Measurements from ENCODE around the gene KPNA3.
A peak's percentile ranks its signal among the peaks of the same experiment; 100 is the strongest.

Gene KPNA3

GRCh38 chr13:49791711-49792549, 552 bp downstream of the KPNA3 start:
- Histone ChIP-seq H3K4me3 (ENCODE audit: low read length) (peak overlapping the region; percentile 67), H3K9ac (ENCODE audit: low read length) (peak overlapping the region; percentile 57)

GRCh38 chr13:49791315-49791710, 1.2 kb downstream of the KPNA3 start:
- no peak overlapping the region for H3K9ac ChIP-seq (ENCODE audit: low read length)

More at GRCh38 chr13:49791711-49792549, 552 bp downstream of the KPNA3 start:
- Histone ChIP-seq H3K36me3 (ENCODE audit: control insufficient read depth, insufficient read depth, low read length) (no peaks in the 10 kb centered on the region), H3K27me3 (ENCODE audit: control insufficient read depth, insufficient read depth, low read length) (no peaks in the 10 kb centered on the region), H3K4me1 (ENCODE audit: control insufficient read depth, insufficient read depth, low read length) (peaks cover 10% of the 10 kb centered on the region), H3K27ac (ENCODE audit: low read depth, low read length) (peak overlapping the region; percentile 91)

GRCh38 chr13:49789968-49790367, 2.5 kb downstream of the KPNA3 start:
- Histone ChIP-seq H3K36me3 (ENCODE audit: control insufficient read depth, insufficient read depth, low read length) (no peaks in the 10 kb centered on the region), H3K4me3 (ENCODE audit: low read length) (no peak overlapping the region), H3K27ac (ENCODE audit: low read depth, low read length) (no peak overlapping the region), H3K27me3 (ENCODE audit: control insufficient read depth, insufficient read depth, low read length) (no peaks in the 10 kb centered on the region), H3K4me1 (ENCODE audit: control insufficient read depth, insufficient read depth, low read length) (peaks cover 10% of the 10 kb centered on the region), H3K9ac (ENCODE audit: low read length) (no peak overlapping the region)

More at GRCh38 chr13:49791315-49791710, 1.2 kb downstream of the KPNA3 start:
- no peaks in the 10 kb centered on the region for H3K27me3 ChIP-seq (ENCODE audit: control insufficient read depth, insufficient read depth, low read length)
- H3K4me1 ChIP-seq (ENCODE audit: control insufficient read depth, insufficient read depth, low read length): peaks cover 10% of the 10 kb centered on the region
- no peaks in the 10 kb centered on the region for H3K36me3 ChIP-seq (ENCODE audit: control insufficient read depth, insufficient read depth, low read length)
- H3K27ac ChIP-seq (ENCODE audit: low read depth, low read length): peak overlapping the region; percentile 91
- peak overlapping the region; percentile 67 for H3K4me3 ChIP-seq (ENCODE audit: low read length)

GRCh38 chr13:49786401-49787008, 6.0 kb downstream of the KPNA3 start:
- no peak overlapping the region for H3K27ac ChIP-seq (ENCODE audit: low read depth, low read length)
- no peak overlapping the region for H3K9ac ChIP-seq (ENCODE audit: low read length)
- H3K4me3 ChIP-seq (ENCODE audit: low read length): no peak overlapping the region
- no peaks in the 10 kb centered on the region for H3K36me3 ChIP-seq (ENCODE audit: control insufficient read depth, insufficient read depth, low read length)
- peaks cover 10% of the 10 kb centered on the region for H3K4me1 ChIP-seq (ENCODE audit: control insufficient read depth, insufficient read depth, low read length)
- H3K27me3 ChIP-seq (ENCODE audit: control insufficient read depth, insufficient read depth, low read length): no peaks in the 10 kb centered on the region

GRCh38 chr13:49784886-49785570, 7.5 kb downstream of the KPNA3 start:
- Histone ChIP-seq H3K27me3 (ENCODE audit: control insufficient read depth, insufficient read depth, low read length) (no peaks in the 10 kb centered on the region), H3K36me3 (ENCODE audit: control insufficient read depth, insufficient read depth, low read length) (no peaks in the 10 kb centered on the region), H3K4me1 (ENCODE audit: control insufficient read depth, insufficient read depth, low read length) (no peaks in the 10 kb centered on the region), H3K9ac (ENCODE audit: low read length) (no peak overlapping the region), H3K4me3 (ENCODE audit: low read length) (no peak overlapping the region), H3K27ac (ENCODE audit: low read depth, low read length) (no peak overlapping the region)

- no peaks in the 10 kb centered on the region for H3K27me3 ChIP-seq (ENCODE audit: control insufficient read depth, insufficient read depth, low read length)
Measured at GRCh38 chr13:49783865-49784264, 8.6 kb downstream of the KPNA3 start.

GRCh38 chr13:49782784-49783183, 9.7 kb downstream of the KPNA3 start:
- Histone ChIP-seq H3K27ac (ENCODE audit: low read depth, low read length) (no peak overlapping the region), H3K27me3 (ENCODE audit: control insufficient read depth, insufficient read depth, low read length) (no peaks in the 10 kb centered on the region), H3K36me3 (ENCODE audit: control insufficient read depth, insufficient read depth, low read length) (no peaks in the 10 kb centered on the region), H3K4me1 (ENCODE audit: control insufficient read depth, insufficient read depth, low read length) (no peaks in the 10 kb centered on the region), H3K9ac (ENCODE audit: low read length) (no peak overlapping the region), H3K4me3 (ENCODE audit: low read length) (no peak overlapping the region)

More at GRCh38 chr13:49783865-49784264, 8.6 kb downstream of the KPNA3 start:
- Histone ChIP-seq H3K4me3 (ENCODE audit: low read length) (no peak overlapping the region), H3K27ac (ENCODE audit: low read depth, low read length) (no peak overlapping the region), H3K9ac (ENCODE audit: low read length) (no peak overlapping the region), H3K4me1 (ENCODE audit: control insufficient read depth, insufficient read depth, low read length) (no peaks in the 10 kb centered on the region), H3K36me3 (ENCODE audit: control insufficient read depth, insufficient read depth, low read length) (no peaks in the 10 kb centered on the region)

GRCh38 chr13:49781806-49782205, 10.7 kb downstream of the KPNA3 start:
- H3K36me3 ChIP-seq (ENCODE audit: control insufficient read depth, insufficient read depth, low read length): no peaks in the 10 kb centered on the region
- H3K27me3 ChIP-seq (ENCODE audit: control insufficient read depth, insufficient read depth, low read length): no peaks in the 10 kb centered on the region
- H3K27ac ChIP-seq (ENCODE audit: low read depth, low read length): no peak overlapping the region
- H3K9ac ChIP-seq (ENCODE audit: low read length): no peak overlapping the region
- H3K4me3 ChIP-seq (ENCODE audit: low read length): no peak overlapping the region
- H3K4me1 ChIP-seq (ENCODE audit: control insufficient read depth, insufficient read depth, low read length): no peaks in the 10 kb centered on the region

GRCh38 chr13:49779721-49780120, 12.8 kb downstream of the KPNA3 start:
- Histone ChIP-seq H3K4me3 (ENCODE audit: low read length) (no peak overlapping the region), H3K36me3 (ENCODE audit: control insufficient read depth, insufficient read depth, low read length) (no peaks in the 10 kb centered on the region), H3K9ac (ENCODE audit: low read length) (no peak overlapping the region), H3K27ac (ENCODE audit: low read depth, low read length) (no peak overlapping the region), H3K27me3 (ENCODE audit: control insufficient read depth, insufficient read depth, low read length) (no peaks in the 10 kb centered on the region), H3K4me1 (ENCODE audit: control insufficient read depth, insufficient read depth, low read length) (no peaks in the 10 kb centered on the region)

GRCh38 chr13:49777746-49778614, 14.5 kb downstream of the KPNA3 start:
- H3K27ac ChIP-seq (ENCODE audit: low read depth, low read length): no peak overlapping the region
- no peaks in the 10 kb centered on the region for H3K27me3 ChIP-seq (ENCODE audit: control insufficient read depth, insufficient read depth, low read length)
- H3K9ac ChIP-seq (ENCODE audit: low read length): no peak overlapping the region
- no peaks in the 10 kb centered on the region for H3K36me3 ChIP-seq (ENCODE audit: control insufficient read depth, insufficient read depth, low read length)
- no peaks in the 10 kb centered on the region for H3K4me1 ChIP-seq (ENCODE audit: control insufficient read depth, insufficient read depth, low read length)
- H3K4me3 ChIP-seq (ENCODE audit: low read length): no peak overlapping the region

GRCh38 chr13:49776871-49777270, 15.6 kb downstream of the KPNA3 start:
- Histone ChIP-seq H3K27me3 (ENCODE audit: control insufficient read depth, insufficient read depth, low read length) (no peaks in the 10 kb centered on the region), H3K4me1 (ENCODE audit: control insufficient read depth, insufficient read depth, low read length) (no peaks in the 10 kb centered on the region), H3K9ac (ENCODE audit: low read length) (no peak overlapping the region), H3K27ac (ENCODE audit: low read depth, low read length) (no peak overlapping the region), H3K36me3 (ENCODE audit: control insufficient read depth, insufficient read depth, low read length) (no peaks in the 10 kb centered on the region), H3K4me3 (ENCODE audit: low read length) (no peak overlapping the region)

Data from rectal smooth muscle tissue (tissue), 1 donor.